Measurements from ENCODE around the gene SDE2. TPM values are rescaled to one million over a fixed set of nuclear protein-coding genes. Genes with fewer than 3 reads are reported as not detected.
"Not testable (repeated sequence)": the region's sequence is repeated elsewhere in the genome, so short reads cannot be mapped to it uniquely, and the experiment has no call there.

SDE2 gene
- total RNA-seq, 1 experiment from 2014 or later = 21.8 TPM

DNA sequence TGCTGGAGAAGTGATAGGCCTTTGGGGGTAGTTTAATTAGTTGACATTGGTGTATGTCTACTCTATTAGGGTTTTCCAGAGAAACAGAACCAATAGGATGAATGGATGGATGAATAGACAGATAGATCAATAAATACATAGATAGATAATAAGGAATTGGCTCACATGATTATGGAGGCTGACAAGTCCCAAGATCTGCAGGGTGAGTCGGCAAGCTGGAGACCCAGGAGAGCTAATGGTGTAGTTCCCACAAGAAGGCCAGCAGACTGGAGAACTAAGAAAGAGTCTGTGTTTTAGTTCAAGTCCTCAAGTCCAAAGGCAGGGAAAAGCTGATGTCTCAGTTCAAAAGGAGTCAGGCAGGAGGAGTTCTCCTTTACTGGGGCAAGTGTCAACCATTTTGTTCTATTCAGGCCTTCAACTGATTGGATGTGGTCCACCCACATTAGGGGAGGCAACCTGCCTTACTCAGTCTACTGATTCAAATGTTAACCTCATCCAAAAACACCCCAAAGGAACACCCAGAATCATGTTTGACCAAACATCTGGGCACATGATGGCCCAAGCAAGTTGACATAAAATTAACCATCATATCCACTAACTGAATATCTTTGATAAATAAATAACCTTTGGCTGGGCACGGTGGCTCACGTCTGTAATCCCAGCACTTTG, 4.5 kb upstream of the SDE2 start:
- no peak overlapping the region for H3K27ac ChIP-seq (ENCODE audit: low read length)

DNA sequence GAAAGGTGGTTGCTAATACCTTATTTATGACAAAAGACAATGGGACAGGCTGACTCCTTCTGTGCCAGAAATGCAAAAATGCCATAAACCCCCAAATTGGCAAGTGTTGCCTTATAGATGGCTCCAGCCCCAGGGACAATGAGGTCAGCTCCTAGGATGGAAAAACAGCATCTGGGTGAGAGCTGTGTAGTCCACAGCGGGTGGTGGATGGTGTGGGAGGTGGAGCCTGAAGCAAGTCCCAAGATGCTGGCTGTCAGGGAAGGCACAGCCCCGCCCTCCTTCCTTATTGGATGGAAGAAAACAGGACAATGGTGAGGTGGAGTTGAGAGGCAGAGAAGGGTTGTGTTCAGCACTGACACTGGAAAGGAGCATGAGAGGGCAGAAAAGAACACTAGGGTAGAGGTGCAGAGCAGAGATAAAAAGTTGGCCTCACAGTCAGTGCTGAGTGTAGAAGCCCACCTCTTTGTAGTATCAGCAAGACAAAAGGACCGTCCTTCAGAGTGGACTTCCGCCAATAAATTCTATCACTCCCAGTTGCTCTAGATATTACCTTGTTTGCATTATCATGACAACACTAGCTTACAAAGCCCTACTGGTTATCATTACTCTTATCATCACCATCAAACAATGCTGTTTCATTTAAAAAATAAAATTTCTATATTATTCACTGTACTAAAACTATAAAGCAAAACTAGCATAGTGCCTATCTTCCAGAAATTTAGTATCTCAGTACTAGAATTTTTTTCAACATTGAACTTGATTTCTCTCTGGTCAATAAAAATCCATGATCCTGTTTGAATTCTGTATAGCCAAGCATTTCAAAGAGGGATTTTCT, 3.7 kb upstream of the SDE2 start:
- Histone ChIP-seq H3K4me1 (ENCODE audit: low read length) (peaks cover 25% of the 10 kb centered on the region), H3K79me2 (ENCODE audit: low read length) (peaks cover 13% of the 10 kb centered on the region), H3K9me3 (ENCODE audit: low read length) (no peaks in the 10 kb centered on the region), H4K20me1 (ENCODE audit: insufficient read depth, low read depth, low read length) (no peaks in the 10 kb centered on the region), H3K9me2 (replicated peaks; ENCODE audit: insufficient read depth, low read length) (no peaks in the 10 kb centered on the region), H3K4me2 (ENCODE audit: low read depth, low read length, poor library complexity, severe bottlenecking) (peak overlapping the region; percentile 27), H3K36me3 (ENCODE audit: insufficient read depth, low read length) (no peaks in the 10 kb centered on the region), H2AFZ (ENCODE audit: low read length) (peak overlapping the region; percentile 66; the same call in 1 of the 2 replicates), H3K4me3 (ENCODE audit: low read length) (no peak overlapping the region), H3K9ac (ENCODE audit: low read length) (no peak overlapping the region), H3K27ac (ENCODE audit: low read length) (no peak overlapping the region), H3K27me3 (ENCODE audit: low read length) (no peaks in the 10 kb centered on the region)
- no peak for DNase-seq

More for the DNA sequence above, 4.5 kb upstream of the SDE2 start:
- Histone ChIP-seq H3K36me3 (ENCODE audit: insufficient read depth, low read length) (no peaks in the 10 kb centered on the region), H3K27me3 (ENCODE audit: low read length) (no peaks in the 10 kb centered on the region), H3K4me2 (ENCODE audit: low read depth, low read length, poor library complexity, severe bottlenecking) (no peak overlapping the region), H4K20me1 (ENCODE audit: insufficient read depth, low read depth, low read length) (no peaks in the 10 kb centered on the region), H2AFZ (ENCODE audit: low read length) (no peak overlapping the region), H3K9me2 (replicated peaks; ENCODE audit: insufficient read depth, low read length) (no peaks in the 10 kb centered on the region), H3K79me2 (ENCODE audit: low read length) (peaks cover 5% of the 10 kb centered on the region), H3K4me3 (ENCODE audit: low read length) (no peak overlapping the region), H3K9ac (ENCODE audit: low read length) (no peak overlapping the region), H3K4me1 (ENCODE audit: low read length) (peaks cover 21% of the 10 kb centered on the region), H3K9me3 (ENCODE audit: low read length) (no peaks in the 10 kb centered on the region)
- DNase-seq = no peak

DNA sequence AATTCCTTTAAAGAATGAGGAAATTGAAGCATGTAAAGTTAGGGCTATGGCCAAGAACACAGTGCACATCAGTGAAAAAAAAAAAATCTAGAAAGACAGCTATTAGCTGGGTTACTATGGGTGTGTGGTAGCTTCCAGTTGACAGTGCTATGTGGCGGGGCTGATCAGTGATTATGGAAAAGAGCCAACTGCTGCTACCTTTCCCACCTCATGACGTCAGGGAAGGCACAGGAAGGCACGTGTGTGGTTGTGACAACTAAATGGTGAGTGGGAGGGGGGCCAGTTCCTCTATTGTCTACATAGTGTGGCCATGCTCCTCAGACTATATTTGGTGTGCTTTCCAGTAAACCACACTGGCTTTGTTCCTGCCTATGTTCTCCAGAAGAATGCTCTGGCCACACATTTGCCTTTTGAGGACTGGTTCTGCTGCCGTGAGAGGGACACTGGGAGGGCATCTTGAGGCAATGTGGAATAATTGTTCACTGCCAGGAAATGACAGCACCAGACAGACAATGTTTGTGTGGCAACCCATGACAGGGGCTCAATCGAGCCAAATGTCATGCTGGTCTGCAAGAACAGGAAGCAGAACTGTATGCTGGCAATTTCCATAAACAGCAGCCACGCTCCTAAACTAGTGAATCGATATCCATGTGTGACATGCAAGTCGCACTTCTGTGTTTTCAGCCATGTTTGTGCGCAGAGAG, 3.0 kb upstream of the SDE2 start:
- Histone ChIP-seq H2AFZ (ENCODE audit: low read length) (peak overlapping the region; percentile 66; the same call in 1 of the 2 replicates), H3K4me1 (ENCODE audit: low read length) (peaks cover 33% of the 10 kb centered on the region), H3K9me2 (replicated peaks; ENCODE audit: insufficient read depth, low read length) (no peaks in the 10 kb centered on the region), H3K4me2 (ENCODE audit: low read depth, low read length, poor library complexity, severe bottlenecking) (peak overlapping the region; percentile 27), H3K9me3 (ENCODE audit: low read length) (no peaks in the 10 kb centered on the region), H3K79me2 (ENCODE audit: low read length) (peaks cover 20% of the 10 kb centered on the region), H4K20me1 (ENCODE audit: insufficient read depth, low read depth, low read length) (no peaks in the 10 kb centered on the region), H3K9ac (ENCODE audit: low read length) (no peak overlapping the region), H3K27ac (ENCODE audit: low read length) (no peak overlapping the region), H3K4me3 (ENCODE audit: low read length) (no peak overlapping the region), H3K27me3 (ENCODE audit: low read length) (no peaks in the 10 kb centered on the region), H3K36me3 (ENCODE audit: insufficient read depth, low read length) (no peaks in the 10 kb centered on the region; the same call in 1 of the 2 replicates)
- no peak for DNase-seq

DNA sequence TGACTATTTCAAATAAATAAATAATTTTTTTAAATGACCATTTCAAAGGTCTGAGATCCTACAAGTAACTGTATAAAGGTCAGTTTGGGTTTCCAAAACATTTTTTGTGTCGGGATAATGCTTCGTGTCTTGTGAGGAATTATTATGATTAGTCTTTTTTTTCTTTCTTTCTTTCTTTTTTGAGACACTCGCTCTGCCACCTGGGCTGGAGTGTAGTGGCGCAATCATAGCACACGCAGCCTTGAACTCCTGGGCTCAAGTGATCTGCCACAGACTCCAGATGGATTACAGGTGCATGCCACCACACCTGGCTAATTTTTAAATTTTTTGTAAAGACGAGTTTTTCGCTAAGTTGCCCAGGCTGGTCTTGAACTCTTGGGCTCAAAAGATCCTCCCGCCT, 1.9 kb upstream of the SDE2 start:
- H3K4me3 ChIP-seq (ENCODE audit: low read length) = no peak overlapping the region
- no peak overlapping the region for H2AFZ ChIP-seq (ENCODE audit: low read length)
- no peak overlapping the region for H3K27ac ChIP-seq (ENCODE audit: low read length)
- H3K27me3 ChIP-seq (ENCODE audit: low read length) = no peaks in the 10 kb centered on the region
- no peaks in the 10 kb centered on the region; the same call in 1 of the 2 replicates for H4K20me1 ChIP-seq (ENCODE audit: insufficient read depth, low read depth, low read length)
- H3K9ac ChIP-seq (ENCODE audit: low read length) = no peak overlapping the region
- H3K4me2 ChIP-seq (ENCODE audit: low read depth, low read length, poor library complexity, severe bottlenecking) = no peak overlapping the region
- no peak for DNase-seq
- peaks cover 41% of the 10 kb centered on the region for H3K4me1 ChIP-seq (ENCODE audit: low read length)
- H3K9me2 ChIP-seq (replicated peaks; ENCODE audit: insufficient read depth, low read length) = no peaks in the 10 kb centered on the region
- peaks cover 6% of the 10 kb centered on the region; the same call in 1 of the 2 replicates for H3K36me3 ChIP-seq (ENCODE audit: insufficient read depth, low read length)
- H3K79me2 ChIP-seq (ENCODE audit: low read length) = peaks cover 31% of the 10 kb centered on the region
- H3K9me3 ChIP-seq (ENCODE audit: low read length) = no peaks in the 10 kb centered on the region

DNA sequence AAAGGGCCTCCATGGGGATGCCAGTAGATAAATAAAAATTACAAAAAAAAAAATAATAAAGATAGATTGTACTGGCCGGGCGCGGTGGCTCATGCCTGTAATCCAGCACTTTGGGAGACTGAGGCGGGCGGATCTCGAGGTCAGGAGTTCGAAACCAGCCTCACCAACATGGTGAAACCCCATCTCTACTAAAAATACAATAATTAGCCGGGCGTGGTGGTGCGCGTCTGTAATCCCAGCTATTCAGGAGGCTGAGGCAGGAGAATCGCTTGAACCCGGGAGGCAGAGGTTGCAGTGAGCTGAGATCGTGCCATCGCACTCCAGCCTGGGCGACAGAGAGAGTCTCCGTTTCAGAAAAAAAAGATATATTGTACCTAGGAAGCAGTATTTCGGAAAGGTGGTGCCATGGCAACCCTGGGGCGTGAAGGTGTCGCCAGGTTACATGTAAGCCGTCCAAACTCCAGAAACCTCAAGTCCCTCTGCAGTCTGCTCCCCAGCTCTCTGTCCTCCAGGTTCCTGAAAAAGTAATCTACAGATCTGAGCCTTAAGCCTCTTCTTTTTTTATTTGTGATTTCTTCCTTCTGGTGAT, 1.4 kb upstream of the SDE2 start:
- Histone ChIP-seq H3K4me1 (ENCODE audit: low read length) (peaks cover 41% of the 10 kb centered on the region), H3K79me2 (ENCODE audit: low read length) (peaks cover 36% of the 10 kb centered on the region), H3K4me2 (ENCODE audit: low read depth, low read length, poor library complexity, severe bottlenecking) (peak overlapping the region; percentile 93)
- not testable (repeated sequence) for H3K9ac ChIP-seq (ENCODE audit: low read length); H3K9me2 ChIP-seq (replicated peaks; ENCODE audit: insufficient read depth, low read length); H3K9me3 ChIP-seq (ENCODE audit: low read length); H3K36me3 ChIP-seq (ENCODE audit: insufficient read depth, low read length); H3K4me3 ChIP-seq (ENCODE audit: low read length); H3K27ac ChIP-seq (ENCODE audit: low read length); DNase-seq; H4K20me1 ChIP-seq (ENCODE audit: insufficient read depth, low read depth, low read length); H2AFZ ChIP-seq (ENCODE audit: low read length); H3K27me3 ChIP-seq (ENCODE audit: low read length)

DNA sequence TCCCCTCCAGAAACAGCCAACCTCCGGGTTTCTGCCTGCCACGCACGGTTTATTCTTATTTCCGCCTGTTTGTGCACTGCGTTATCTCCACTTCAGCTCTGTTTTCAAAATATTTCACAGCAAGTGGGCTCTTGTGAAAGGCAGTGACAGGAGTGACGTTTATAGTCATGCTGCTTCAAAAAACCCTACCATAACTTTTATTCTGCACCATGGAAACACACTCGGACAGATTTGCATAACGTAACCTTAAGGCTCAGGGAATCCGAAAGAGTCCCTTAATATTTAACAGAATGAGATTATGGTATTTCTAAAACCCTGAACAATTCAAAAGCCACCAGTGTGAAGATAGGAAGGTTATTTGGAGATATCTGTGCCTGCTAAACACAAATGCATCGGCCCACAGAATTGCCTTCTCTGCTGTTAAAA, 782 bp upstream of the SDE2 start:
- Histone ChIP-seq H3K4me2 (ENCODE audit: low read depth, low read length, poor library complexity, severe bottlenecking) (peak overlapping the region; percentile 93), H2AFZ (ENCODE audit: low read length) (peak overlapping the region; percentile 14), H3K36me3 (ENCODE audit: insufficient read depth, low read length) (peaks cover 12% of the 10 kb centered on the region; the same call in 1 of the 2 replicates), H3K9me3 (ENCODE audit: low read length) (no peaks in the 10 kb centered on the region), H3K9ac (ENCODE audit: low read length) (peak overlapping the region; percentile 85), H4K20me1 (ENCODE audit: insufficient read depth, low read depth, low read length) (no peaks in the 10 kb centered on the region; the same call in 1 of the 2 replicates), H3K79me2 (ENCODE audit: low read length) (peaks cover 42% of the 10 kb centered on the region), H3K4me3 (ENCODE audit: low read length) (peak overlapping the region; percentile 75), H3K27ac (ENCODE audit: low read length) (peak overlapping the region; percentile 77), H3K27me3 (ENCODE audit: low read length) (no peaks in the 10 kb centered on the region), H3K4me1 (ENCODE audit: low read length) (peaks cover 41% of the 10 kb centered on the region), H3K9me2 (replicated peaks; ENCODE audit: insufficient read depth, low read length) (no peaks in the 10 kb centered on the region)
- DNase-seq = peak; percentile 67

DNA sequence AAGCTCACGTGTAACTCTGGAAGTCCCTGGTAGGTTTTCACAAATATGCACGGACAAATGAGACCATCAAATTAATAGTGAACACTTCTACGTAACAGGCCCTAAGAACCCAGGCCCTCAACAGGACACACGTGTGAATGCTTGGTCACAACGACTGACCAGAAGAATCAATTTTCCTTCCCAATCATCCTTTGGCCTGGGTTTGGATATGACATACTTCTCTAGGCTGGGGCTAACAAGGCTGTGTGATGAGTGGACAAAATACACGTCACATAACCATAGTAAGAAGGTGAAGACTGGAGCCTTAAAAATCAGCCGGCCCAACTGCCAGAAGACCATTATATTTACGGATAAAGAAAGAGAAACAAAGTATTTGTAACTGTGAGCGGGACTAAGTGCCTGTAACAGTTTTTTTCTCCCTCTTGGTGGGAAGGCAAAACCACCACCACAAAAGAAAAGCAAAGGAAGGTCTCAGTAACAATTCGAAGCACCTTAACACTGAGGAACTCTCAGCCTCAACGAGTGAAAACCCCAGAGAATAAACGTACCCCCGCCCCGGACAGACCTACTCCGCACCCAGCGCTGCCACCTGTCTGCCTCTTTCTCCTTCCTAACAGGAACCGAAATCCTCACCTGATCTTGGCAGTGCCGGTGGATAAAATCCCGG, 450 bp downstream of the SDE2 start:
- Histone ChIP-seq H3K4me2 (ENCODE audit: low read depth, low read length, poor library complexity, severe bottlenecking) (peak overlapping the region; percentile 89), H4K20me1 (ENCODE audit: insufficient read depth, low read depth, low read length) (no peaks in the 10 kb centered on the region; the same call in 1 of the 2 replicates), H3K36me3 (ENCODE audit: insufficient read depth, low read length) (peaks cover 20% of the 10 kb centered on the region; the same call in 1 of the 2 replicates), H3K79me2 (ENCODE audit: low read length) (peaks cover 51% of the 10 kb centered on the region), H3K9me3 (ENCODE audit: low read length) (no peaks in the 10 kb centered on the region), H2AFZ (ENCODE audit: low read length) (peak overlapping the region; percentile 24; the same call in 1 of the 2 replicates), H3K4me1 (ENCODE audit: low read length) (peaks cover 41% of the 10 kb centered on the region), H3K4me3 (ENCODE audit: low read length) (peak overlapping the region; percentile 82), H3K9ac (ENCODE audit: low read length) (peak overlapping the region; percentile 81), H3K27me3 (ENCODE audit: low read length) (no peaks in the 10 kb centered on the region), H3K9me2 (replicated peaks; ENCODE audit: insufficient read depth, low read length) (no peaks in the 10 kb centered on the region), H3K27ac (ENCODE audit: low read length) (peak overlapping the region; percentile 12; the same call in 1 of the 2 replicates)
- peak; percentile 46 for DNase-seq
